K562 (cell line): ENCODE measurements around the gene LY6G6F. TPM values are rescaled to one million over a fixed set of nuclear protein-coding genes. Genes with fewer than 3 reads are reported as not detected.

Experiments used
- CCAR2 ChIP-seq: fragments of 200-400 bp; formaldehyde crosslinking; IDR thresholded peaks from 2 replicates; pipeline ENCODE4 v1.6.1; 2017; ENCODE audit warnings: mild to moderate bottlenecking, low read depth, low read length
- COPS2 ChIP-seq: fragments of 450-650 bp; conservative IDR thresholded peaks from 2 replicates; pipeline ENCODE4 v1.6.1; 2016; ENCODE audit warnings: mild to moderate bottlenecking, moderate library complexity
- ELF4 ChIP-seq: fragments of 450-650 bp; formaldehyde crosslinking; IDR thresholded peaks from 2 replicates; pipeline ENCODE4 v1.4.0; 2022; ENCODE audit warnings: missing genetic modification characterization
- ETV5 ChIP-seq: sonication (generic); formaldehyde crosslinking; IDR thresholded peaks from 2 replicates; pipeline ENCODE4 v1.4.0; 2020; ENCODE audit warnings: low read depth, mild to moderate bottlenecking, missing genetic modification reagents
- PML ChIP-seq: IDR thresholded peaks from 2 replicates; pipeline ENCODE4 v1.6.1; 2012; ENCODE audit warnings: low read length, inconsistent platforms
- SMAD1 ChIP-seq: fragments of 150-350 bp; IDR thresholded peaks from 2 replicates; pipeline ENCODE4 v1.6.1; 2014; ENCODE audit warnings: low read length, low read depth; ENCODE audit not compliant: partially characterized antibody
- SMAD4 ChIP-seq: fragments of 250-450 bp; sonication (Bioruptor Pico); conservative IDR thresholded peaks from 2 replicates; pipeline ENCODE4 v1.8.0; 2021; ENCODE audit warnings: inconsistent platforms, mild to moderate bottlenecking, moderate library complexity
- TCF3 ChIP-seq: sonication (generic); formaldehyde crosslinking; IDR thresholded peaks from 2 replicates; pipeline ENCODE4 v1.4.0; 2020; ENCODE audit warnings: mild to moderate bottlenecking, missing genetic modification reagents
- ZBED1 ChIP-seq: IDR thresholded peaks from 2 replicates; pipeline ENCODE4 v1.6.1; 2014
- ZNF146 ChIP-seq: IDR thresholded peaks from one replicate; pipeline ENCODE4 v1.6.1; 2018; ENCODE audit warnings: missing compliant biosample characterization; ENCODE audit not compliant: unreplicated experiment
- ZNF217 ChIP-seq: sonication (generic); formaldehyde crosslinking; IDR thresholded peaks from 2 replicates; pipeline ENCODE4 v1.8.0; 2022; ENCODE audit warnings: mild to moderate bottlenecking, missing genetic modification reagents
- ZNF263 ChIP-seq: sonication (generic); formaldehyde crosslinking; IDR thresholded peaks from 2 replicates; pipeline ENCODE4 v1.8.0; 2022; ENCODE audit warnings: mild to moderate bottlenecking, missing genetic modification reagents, borderline replicate concordance
- ZNF318 ChIP-seq, 2 experiments: fragments of 450-650 bp; IDR thresholded peaks; 2 replicates each; pipeline ENCODE4 v1.6.1; 2016; ENCODE audit warnings: mild to moderate bottlenecking in 2 of 2, borderline replicate concordance in 1 of 2, low read depth in 1 of 2, moderate library complexity in 1 of 2
- ZNF324 ChIP-seq: fragments of 250-450 bp; sonication (Bioruptor Pico); IDR thresholded peaks from 2 replicates; pipeline ENCODE4 v1.4.0; 2020; ENCODE audit warnings: mild to moderate bottlenecking
- ZNF445 ChIP-seq: fragments of 250-450 bp; sonication (Bioruptor Pico); IDR thresholded peaks from 2 replicates; pipeline ENCODE4 v1.4.0; 2020; ENCODE audit warnings: low read depth, mild to moderate bottlenecking, moderate library complexity
- polyA plus RNA-seq, 8 experiments: library from polyadenylated mRNA; depleted of rRNA in 4 of 8; stranded (reverse) in 5 of 8; unstranded in 3 of 8; fragments of >200 nt; fragmentation: Nextera tagmentation in 2 of 8; fragmentation: Illumina TruSeq in 1 of 8; extraction: Ambion mirVana in 2 of 8; extraction: Trizol in 1 of 8; gene quantifications; 2 replicates each; pipeline versions ENCODE4 v1.2.1 to v1.2.3, GENCODE V29; 2011 to 2014; ENCODE audit warnings: inconsistent platforms in 1 of 8, missing spikeins in 1 of 8
- total RNA-seq, 7 experiments: library from RNA; depleted of rRNA in 6 of 7; stranded (reverse); fragments of >200 nt in 6 of 7; fragmentation: Illumina TruSeq in 2 of 7; extraction: Trizol in 2 of 7; gene quantifications; 2 replicates each; pipeline versions ENCODE4 v1.2.1 to v1.2.3, GENCODE V29; 2011 to 2021; ENCODE audit warnings: low replicate concordance in 1 of 7
- TF ChIP-seq, protein P1 (sequence below): fragments of 250-450 bp; sonication (Bioruptor Pico); IDR thresholded peaks from 2 replicates; pipeline ENCODE4 v1.8.0; 2022; ENCODE audit warnings: moderate library complexity, mild to moderate bottlenecking, inconsistent platforms

The LY6G6F gene
- total and polyA plus RNA-seq, 9 of the 15 experiments (the other 6 are each of a cell fraction or from before 2014, with no cell fraction given): 0.14 to 0.50 (median 0.28) TPM; not detected in 2

- TF ChIP-seq ZNF318 (IDR thresholded peaks at IDR 0.05; ENCODE audit: borderline replicate concordance in 1 of 2, low read depth in 1 of 2): 0 out of 4 replicates have a peak, but pooled peaks of 1 of the 2 experiments have one; percentile 17
- peak; percentile 4; the same call in 1 of the 2 replicates for TF ChIP-seq ZNF324 (CRISPR knock-in tag)
- peak; percentile 74 for TF ChIP-seq SMAD1
- TF ChIP-seq ZNF445 (CRISPR knock-in tag): peak; percentile 52; the same call in 1 of the 2 replicates
- no peak for TF ChIP-seq COPS2
- TF ChIP-seq CCAR2: 0 out of 2 replicates have a peak, but pooled peaks have one; percentile 30
- TF ChIP-seq, protein P1, sequence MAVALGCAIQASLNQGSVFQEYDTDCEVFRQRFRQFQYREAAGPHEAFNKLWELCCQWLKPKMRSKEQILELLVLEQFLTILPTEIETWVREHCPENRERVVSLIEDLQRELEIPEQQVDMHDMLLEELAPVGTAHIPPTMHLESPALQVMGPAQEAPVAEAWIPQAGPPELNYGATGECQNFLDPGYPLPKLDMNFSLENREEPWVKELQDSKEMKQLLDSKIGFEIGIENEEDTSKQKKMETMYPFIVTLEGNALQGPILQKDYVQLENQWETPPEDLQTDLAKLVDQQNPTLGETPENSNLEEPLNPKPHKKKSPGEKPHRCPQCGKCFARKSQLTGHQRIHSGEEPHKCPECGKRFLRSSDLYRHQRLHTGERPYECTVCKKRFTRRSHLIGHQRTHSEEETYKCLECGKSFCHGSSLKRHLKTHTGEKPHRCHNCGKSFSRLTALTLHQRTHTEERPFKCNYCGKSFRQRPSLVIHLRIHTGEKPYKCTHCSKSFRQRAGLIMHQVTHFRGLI (CRISPR knock-in tag): peak; percentile 6; the same call in 1 of the 2 replicates
- peak; percentile 36 for TF ChIP-seq ELF4 (CRISPR knock-in tag)
- no peak for TF ChIP-seq ZNF217 (CRISPR knock-in tag)
- TF ChIP-seq ZBED1: 0 out of 2 replicates have a peak, but pooled peaks have one; percentile 70
- TF ChIP-seq ZNF146 (CRISPR knock-in tag): no peak
- peak; percentile 72 for TF ChIP-seq ZNF263 (CRISPR knock-in tag)
- TF ChIP-seq TCF3: no peak; the same call in 1 of the 2 replicates
- TF ChIP-seq ETV5 (CRISPR knock-in tag): peak; percentile 97
- peak; percentile 83 for TF ChIP-seq SMAD4
- TF ChIP-seq PML: peak; percentile 90
Observed at GRCh38 chr6:31660381-31661261, 46.0 kb upstream of the LY6G6F start, which contains the start of gene C6orf47 (continued).
